Tibial artery (tissue), 4 donors: ENCODE data around the gene NHEJ1.

Experiments used
- DNase-seq, 2 donors: peaks; one replicate each; pipeline ENCODE4 v3.0.0-alpha.2; 2019
- H3K27ac ChIP-seq, 2 donors: fragments of 200-600 bp; sonication (generic) in 1 of 2; 1 replicate in 1 of 2; 2 replicates in 1 of 2; pipeline ENCODE4 v1.5.1; 2018 to 2019; ENCODE audit warnings: mild to moderate bottlenecking in 1 of 2
- H3K27me3 ChIP-seq, 2 donors: fragments of 200-600 bp; sonication (generic) in 1 of 2; one replicate each; pipeline versions ENCODE4 v1.5.1 to v1.6.0; 2016 to 2019
- H3K36me3 ChIP-seq, 3 donors: fragments of 200-600 bp; sonication (generic) in 2 of 3; one replicate each; pipeline ENCODE4 v1.5.1; 2016 to 2019; ENCODE audit warnings: mild to moderate bottlenecking in 2 of 3
- H3K4me1 ChIP-seq, 4 donors: fragments of 200-600 bp; sonication (generic) in 2 of 4; 1 replicate in 3 of 4; 2 replicates in 1 of 4; pipeline ENCODE4 v1.5.1; 2016 to 2019
- H3K4me3 ChIP-seq, 2 donors: fragments of 200-600 bp; sonication (generic) in 1 of 2; 1 replicate in 1 of 2; 2 replicates in 1 of 2; pipeline ENCODE4 v1.5.1; 2018 to 2019; ENCODE audit warnings: mild to moderate bottlenecking in 2 of 2
- H3K9me3 ChIP-seq, 3 donors: fragments of 200-600 bp; sonication (generic) in 1 of 3; one replicate each; pipeline ENCODE4 v1.5.1; 2016 to 2019
- CTCF ChIP-seq, 2 experiments: fragments of 200-600 bp in 1 of 2; fragments of 450-650 bp in 1 of 2; IDR thresholded peaks; one replicate each; pipeline ENCODE4 v1.5.1; 2017 to 2019; ENCODE audit warnings: antibody characterized with exemption in 2 of 2, mild to moderate bottlenecking in 1 of 2, moderate library complexity in 1 of 2
- intact Hi-C: fragments of 100-400 bp; cut with DNase I; formaldehyde crosslinking; loops from one replicate; pipeline ENCODE4 v1.15.0; 2023; ENCODE audit warnings: low total_unique reads

Gene NHEJ1

GRCh38 chr2:219165058-219165911 lies 4.7 kb upstream of the NHEJ1 start:
- Histone ChIP-seq H3K27me3 (no peaks in the 10 kb centered on the region), H3K27ac (no peak overlapping the region), H3K36me3 (no peaks in the 10 kb centered on the region), H3K4me1 (peaks cover 0 to 8% (median 6%) of the 10 kb centered on the region in 4 donors), H3K4me3 (no peak overlapping the region), H3K9me3 (no peaks in the 10 kb centered on the region)
- intact Hi-C loops: no loop called here
- no peak for TF ChIP-seq CTCF (IDR thresholded peaks at IDR 0.05)
- DNase-seq: peak in 1 of 2 donors; percentile 57

- Histone ChIP-seq H3K36me3 (peaks cover 0 to under 1% (median 0%) of the 10 kb centered on the region in 3 donors), H3K4me1 (peaks cover 0 to 12% (median 10%) of the 10 kb centered on the region in 4 donors), H3K4me3 (no peak overlapping the region), H3K9me3 (no peaks in the 10 kb centered on the region), H3K27ac (no peak overlapping the region), H3K27me3 (no peaks in the 10 kb centered on the region)
- DNase-seq: no peak
- TF ChIP-seq CTCF (IDR thresholded peaks at IDR 0.05): no peak
- intact Hi-C loops: no loop called here
These were observed 2.5 kb upstream of the NHEJ1 start for GRCh38 chr2:219163156-219163555.

DNA sequence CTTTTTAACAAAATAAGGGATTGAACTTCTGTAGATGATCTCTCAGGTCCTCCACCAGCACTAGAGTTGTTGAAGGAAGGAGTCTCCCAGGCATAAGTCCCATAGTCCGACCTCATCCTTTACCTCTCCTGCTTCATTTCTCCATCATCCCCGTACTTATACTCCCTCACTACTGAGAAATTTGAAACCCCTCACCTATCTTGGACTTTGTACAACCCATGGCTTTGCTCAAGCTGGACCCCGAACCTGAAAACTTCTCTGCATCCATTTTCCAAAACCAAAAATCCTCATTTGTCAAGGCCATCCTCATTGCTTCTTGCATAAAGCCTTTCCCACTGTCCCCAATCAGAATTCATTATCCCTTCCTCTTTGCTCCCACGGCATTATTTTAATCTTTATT lies 482 bp upstream of the NHEJ1 start:
- no peaks in the 10 kb centered on the region for H3K9me3 ChIP-seq
- intact Hi-C loops: no loop called here
- peak overlapping the region; percentile 66 to 84 for H3K4me3 ChIP-seq
- peaks cover 0 to 12% (median 10%) of the 10 kb centered on the region in 4 donors for H3K4me1 ChIP-seq
- H3K27me3 ChIP-seq: no peaks in the 10 kb centered on the region
- no peak for TF ChIP-seq CTCF (IDR thresholded peaks at IDR 0.05)
- no peak for DNase-seq
- peaks cover 12 to 20% (median 12%) of the 10 kb centered on the region in 3 donors for H3K36me3 ChIP-seq
- peak overlapping the region; percentile 91 to 92 for H3K27ac ChIP-seq

GRCh38 chr2:219159771-219160185 lies 837 bp downstream of the NHEJ1 start:
- no peaks in the 10 kb centered on the region for H3K9me3 ChIP-seq
- H3K27ac ChIP-seq: peak overlapping the region; percentile 91 to 92
- intact Hi-C loops: loop anchor here (1.0 kb wide), 1 partner anchor 136 kb away; no protein-coding TSS in a partner anchor
- peak overlapping the region; percentile 66 to 84 for H3K4me3 ChIP-seq
- H3K36me3 ChIP-seq: peaks cover 16 to 27% (median 18%) of the 10 kb centered on the region in 3 donors
- TF ChIP-seq CTCF (IDR thresholded peaks at IDR 0.05): no peak
- H3K4me1 ChIP-seq: peaks cover 0 to 12% (median 10%) of the 10 kb centered on the region in 4 donors
- H3K27me3 ChIP-seq: no peaks in the 10 kb centered on the region
- no peak for DNase-seq

- no peak for DNase-seq
- Histone ChIP-seq H3K27ac (no peak overlapping the region), H3K36me3 (peaks cover 18 to 29% (median 23%) of the 10 kb centered on the region in 3 donors), H3K27me3 (no peaks in the 10 kb centered on the region), H3K4me1 (peaks cover 0 to 12% (median 10%) of the 10 kb centered on the region in 4 donors), H3K9me3 (no peaks in the 10 kb centered on the region), H3K4me3 (no peak overlapping the region)
- intact Hi-C loops: no loop called here
- TF ChIP-seq CTCF (IDR thresholded peaks at IDR 0.05): no peak
These were observed 2.0 kb downstream of the NHEJ1 start for GRCh38 chr2:219158586-219158985.
